Stomach (tissue), 4 donors: ENCODE data around the gene PAH.

Experiments used
- CTCF ChIP-seq, 7 experiments: fragments of 450-650 bp in 4 of 7; fragments of 200-600 bp in 3 of 7; sonication (generic) in 3 of 7; IDR thresholded peaks; one replicate each; pipeline ENCODE4 v1.5.1; 2016 to 2019; ENCODE audit warnings: antibody characterized with exemption in 7 of 7, control low read depth in 2 of 7, mild to moderate bottlenecking in 1 of 7
- POLR2A ChIP-seq, 4 donors: fragments of 450-650 bp; IDR thresholded peaks; one replicate each; pipeline ENCODE4 v1.6.1; 2016; ENCODE audit warnings: antibody characterized with exemption in 4 of 4, control low read depth in 2 of 4, mild to moderate bottlenecking in 1 of 4, moderate library complexity in 1 of 4
- POLR2AphosphoS5 ChIP-seq, 3 donors: sonication (generic); formaldehyde crosslinking; IDR thresholded peaks; one replicate each; pipeline ENCODE4 v1.6.1; 2016; ENCODE audit warnings: antibody characterized with exemption in 3 of 3

GRCh38 chr12:102900389-102900788 is 16.7 kb downstream of the PAH start:
- TF ChIP-seq POLR2A (IDR thresholded peaks at IDR 0.05), result no peak
- no peak for TF ChIP-seq CTCF (IDR thresholded peaks at IDR 0.05)
- no peak for TF ChIP-seq POLR2AphosphoS5 (IDR thresholded peaks at IDR 0.05)
